Thyroid gland (tissue), 4 donors: ENCODE measurements around the gene DPP4. TPM values are rescaled to one million over a fixed set of nuclear protein-coding genes. Genes with fewer than 3 reads are reported as not detected.

Source experiments
- DNase-seq, 2 donors: peaks; one replicate each; pipeline ENCODE4 v3.0.0-alpha.2; 2019
- H3K27ac ChIP-seq, 3 donors: fragments of 200-600 bp; sonication (generic); 1 replicate in 2 of 3; 2 replicates in 1 of 3; pipeline ENCODE4 v1.5.1; 2016 to 2019; ENCODE audit warnings: mild to moderate bottlenecking in 1 of 3, moderate library complexity in 1 of 3
- H3K27me3 ChIP-seq: fragments of 200-600 bp; sonication (generic); one replicate; pipeline ENCODE4 v1.5.1; 2019
- H3K36me3 ChIP-seq, 2 donors: fragments of 200-600 bp; sonication (generic); one replicate each; pipeline ENCODE4 v1.5.1; 2016 to 2019
- H3K4me1 ChIP-seq, 2 donors: fragments of 200-600 bp; sonication (generic); one replicate each; pipeline ENCODE4 v1.5.1; 2017 to 2019
- H3K4me3 ChIP-seq, 3 donors: fragments of 200-600 bp; sonication (generic); replicated peaks in 1 of 3; 1 replicate in 2 of 3; 2 replicates in 1 of 3; pipeline ENCODE4 v1.5.1; 2016; ENCODE audit warnings: mild to moderate bottlenecking in 1 of 3
- H3K9me3 ChIP-seq: fragments of 200-600 bp; sonication (generic); one replicate; pipeline ENCODE4 v1.5.1; 2017
- POLR2A ChIP-seq, 2 donors: fragments of 450-650 bp; IDR thresholded peaks; one replicate each; pipeline ENCODE4 v1.6.1; 2017; ENCODE audit warnings: antibody characterized with exemption in 2 of 2, mild to moderate bottlenecking in 2 of 2, moderate library complexity in 1 of 2
- WGBS, 2 donors: methylation state at CpG; one replicate each; pipeline ENCODE4 v1.1.5; 2017; 5-methylcytosine and 5-hydroxymethylcytosine counted together
- intact Hi-C: fragments of 100-400 bp; cut with DNase I; formaldehyde crosslinking; loops from one replicate; pipeline ENCODE4 v1.15.1; 2023
- total RNA-seq, 4 donors: library from RNA; depleted of rRNA; stranded (reverse); fragments of >200 nt; gene quantifications; one replicate each; pipeline ENCODE4 v1.2.3, GENCODE V29; 2016
- TF ChIP-seq, protein P1 (sequence below), 6 experiments: fragments of 200-600 bp in 3 of 6; fragments of 450-650 bp in 3 of 6; sonication (generic) in 3 of 6; IDR thresholded peaks; one replicate each; pipeline ENCODE4 v1.5.1; 2016 to 2019; ENCODE audit warnings: antibody characterized with exemption in 6 of 6, mild to moderate bottlenecking in 2 of 6, inconsistent platforms in 1 of 6, moderate library complexity in 1 of 6

The DPP4 gene
- total RNA-seq, 4 donors from 2014 or later, result 3.0 to 12.7 (median 4.4) TPM

DNA sequence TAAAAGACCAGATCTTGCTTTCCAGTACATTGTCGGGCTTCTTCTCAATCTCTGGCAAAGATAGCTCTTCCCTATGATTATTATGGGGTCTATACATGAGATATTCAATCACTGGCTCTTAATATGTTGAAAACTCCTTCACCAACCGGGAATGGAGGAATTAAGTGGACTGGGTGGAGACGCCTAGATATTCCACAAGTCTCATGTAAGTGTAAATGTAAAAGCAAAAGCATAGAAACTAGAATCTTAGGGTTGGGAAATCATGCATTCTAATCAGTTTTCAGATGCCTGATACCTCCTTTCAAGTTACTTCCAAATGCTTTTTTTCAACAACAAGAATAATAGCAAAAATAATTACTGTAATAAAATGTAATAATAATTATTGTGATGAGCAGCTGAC is 38.0 kb downstream of the DPP4 start:
- H3K27ac ChIP-seq, result no peak overlapping the region
- H3K4me1 ChIP-seq, result no peaks in the 10 kb centered on the region
- H3K36me3 ChIP-seq, result no peaks in the 10 kb centered on the region
- 94 to 96% methylated on average over 3 of the region's 3 CpGs for WGBS, 2 donors
- no peak for DNase-seq
- H3K4me3 ChIP-seq, result no peak overlapping the region
- intact Hi-C loops, result no loop called here
- TF ChIP-seq, protein P1, sequence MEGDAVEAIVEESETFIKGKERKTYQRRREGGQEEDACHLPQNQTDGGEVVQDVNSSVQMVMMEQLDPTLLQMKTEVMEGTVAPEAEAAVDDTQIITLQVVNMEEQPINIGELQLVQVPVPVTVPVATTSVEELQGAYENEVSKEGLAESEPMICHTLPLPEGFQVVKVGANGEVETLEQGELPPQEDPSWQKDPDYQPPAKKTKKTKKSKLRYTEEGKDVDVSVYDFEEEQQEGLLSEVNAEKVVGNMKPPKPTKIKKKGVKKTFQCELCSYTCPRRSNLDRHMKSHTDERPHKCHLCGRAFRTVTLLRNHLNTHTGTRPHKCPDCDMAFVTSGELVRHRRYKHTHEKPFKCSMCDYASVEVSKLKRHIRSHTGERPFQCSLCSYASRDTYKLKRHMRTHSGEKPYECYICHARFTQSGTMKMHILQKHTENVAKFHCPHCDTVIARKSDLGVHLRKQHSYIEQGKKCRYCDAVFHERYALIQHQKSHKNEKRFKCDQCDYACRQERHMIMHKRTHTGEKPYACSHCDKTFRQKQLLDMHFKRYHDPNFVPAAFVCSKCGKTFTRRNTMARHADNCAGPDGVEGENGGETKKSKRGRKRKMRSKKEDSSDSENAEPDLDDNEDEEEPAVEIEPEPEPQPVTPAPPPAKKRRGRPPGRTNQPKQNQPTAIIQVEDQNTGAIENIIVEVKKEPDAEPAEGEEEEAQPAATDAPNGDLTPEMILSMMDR (IDR thresholded peaks at IDR 0.05), result no peak
- no peak for TF ChIP-seq POLR2A (IDR thresholded peaks at IDR 0.05)
- no peaks in the 10 kb centered on the region for H3K9me3 ChIP-seq
- no peaks in the 10 kb centered on the region for H3K27me3 ChIP-seq

DNA sequence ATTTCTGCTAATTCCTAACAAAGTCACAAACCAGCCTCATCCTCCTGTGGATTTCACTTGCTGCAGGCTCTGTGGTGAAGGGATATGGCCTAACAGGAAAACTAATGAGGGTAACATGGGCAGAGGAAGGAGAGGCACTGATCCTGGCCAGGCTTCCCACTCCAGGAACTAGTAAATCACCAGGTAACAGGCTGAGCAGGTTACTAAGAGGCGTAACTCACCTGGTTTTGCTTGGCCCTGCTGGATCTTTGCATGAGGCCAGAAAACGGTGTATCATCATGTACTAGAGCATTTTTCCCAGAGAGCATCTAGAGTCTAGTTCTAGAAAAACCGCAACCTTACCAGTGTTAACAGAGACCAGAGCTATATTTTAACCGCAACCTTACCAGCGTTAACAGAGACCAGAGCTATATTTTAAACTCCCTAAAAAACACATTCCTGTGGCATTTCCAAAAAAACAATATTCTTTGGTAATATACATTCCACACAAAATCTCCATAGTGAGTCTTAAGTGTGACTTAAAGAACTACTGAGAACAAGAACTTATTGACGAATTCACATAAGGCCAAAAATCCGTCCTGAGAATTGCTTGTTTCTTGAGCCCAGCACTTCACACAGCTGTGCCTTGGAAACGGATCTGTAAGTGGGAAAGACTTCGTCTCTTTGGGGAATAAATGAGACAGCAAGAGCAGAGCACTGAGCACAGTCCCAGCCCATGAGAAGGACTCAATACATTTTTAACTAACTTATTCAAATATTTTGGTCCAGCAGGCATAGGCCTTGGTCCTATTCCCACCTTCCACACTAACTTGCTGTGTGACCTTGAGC is 43.4 kb downstream of the DPP4 start:
- intact Hi-C loops, result no loop called here

DNA sequence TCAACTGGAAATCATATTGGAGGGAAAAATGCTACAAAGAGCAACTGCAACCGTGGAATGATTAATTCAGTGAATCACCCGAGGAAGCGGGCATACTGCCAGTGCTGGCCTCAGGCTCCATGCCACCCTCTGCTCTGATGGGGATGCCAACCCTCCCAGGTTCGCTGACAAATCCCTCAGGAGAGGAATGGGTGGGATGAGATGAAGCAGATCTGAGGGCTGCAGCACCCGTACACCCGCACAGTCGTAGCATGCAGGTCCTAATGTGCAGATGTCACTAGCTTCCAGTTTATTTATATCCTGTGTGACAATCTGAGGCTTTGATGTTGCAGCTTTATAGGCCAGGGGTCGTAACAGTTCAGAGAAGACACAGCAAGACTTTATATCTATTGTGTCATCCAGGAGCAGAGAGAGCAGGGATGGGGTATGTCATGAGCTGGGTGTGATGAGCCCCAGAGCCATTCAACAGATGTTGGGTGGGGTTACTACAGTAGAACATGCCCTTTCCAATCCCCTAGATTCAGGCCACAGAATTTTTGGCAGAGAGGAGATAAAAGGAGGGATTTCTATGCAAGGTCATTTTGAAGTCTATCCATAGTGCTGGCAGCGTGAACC is 44.6 kb downstream of the DPP4 start:
- no peak overlapping the region for H3K27ac ChIP-seq
- TF ChIP-seq, protein P1 (IDR thresholded peaks at IDR 0.05), result no peak
- TF ChIP-seq POLR2A (IDR thresholded peaks at IDR 0.05), result no peak
- WGBS, 2 donors, result 86 to 87% methylated on average over 9 of the region's 9 CpGs
- H3K9me3 ChIP-seq, result no peaks in the 10 kb centered on the region
- no peaks in the 10 kb centered on the region for H3K27me3 ChIP-seq
- H3K36me3 ChIP-seq, result no peaks in the 10 kb centered on the region
- H3K4me1 ChIP-seq, result no peaks in the 10 kb centered on the region
- intact Hi-C loops, result no loop called here
- no peak for DNase-seq
- H3K4me3 ChIP-seq, result no peak overlapping the region

More for the DNA sequence above, 43.4 kb downstream of the DPP4 start:
- no peak for TF ChIP-seq POLR2A (IDR thresholded peaks at IDR 0.05)
- no peak for DNase-seq
- no peaks in the 10 kb centered on the region for H3K4me1 ChIP-seq
- H3K36me3 ChIP-seq, result no peaks in the 10 kb centered on the region
- no peak overlapping the region for H3K27ac ChIP-seq
- 93 to 97% methylated on average over 9 of the region's 9 CpGs for WGBS, 2 donors
- H3K4me3 ChIP-seq, result no peak overlapping the region
- H3K9me3 ChIP-seq, result no peaks in the 10 kb centered on the region
- H3K27me3 ChIP-seq, result no peaks in the 10 kb centered on the region

DNA sequence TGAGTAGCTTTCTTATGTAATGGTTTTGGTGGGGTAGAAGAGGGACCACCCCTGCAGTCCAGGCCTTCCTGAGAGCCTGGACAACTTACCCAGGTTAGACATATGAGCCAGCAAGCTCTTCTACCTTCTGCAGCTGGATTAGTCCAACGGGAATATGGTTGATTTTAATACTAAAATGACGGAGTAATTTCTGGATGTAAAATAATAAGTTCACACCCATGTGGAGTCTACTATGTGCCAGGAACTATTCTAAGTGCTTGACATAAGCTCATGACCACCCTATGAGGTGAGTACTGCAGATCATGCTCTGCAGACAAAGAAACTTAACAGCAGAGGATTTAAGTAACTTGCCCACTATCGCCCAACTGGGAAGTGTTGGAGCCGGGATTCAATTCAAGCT is 45.5 kb downstream of the DPP4 start:
- H3K36me3 ChIP-seq, result no peaks in the 10 kb centered on the region
- H3K4me3 ChIP-seq, result no peak overlapping the region
- no peak for TF ChIP-seq POLR2A (IDR thresholded peaks at IDR 0.05)
- TF ChIP-seq, protein P1 (IDR thresholded peaks at IDR 0.05), result no peak
- H3K4me1 ChIP-seq, result no peaks in the 10 kb centered on the region
- WGBS, 2 donors, result 86 to 90% methylated on average over 4 of the region's 4 CpGs
- no peaks in the 10 kb centered on the region for H3K9me3 ChIP-seq
- H3K27ac ChIP-seq, result no peak overlapping the region
- DNase-seq, result no peak
- intact Hi-C loops, result no loop called here
- H3K27me3 ChIP-seq, result no peaks in the 10 kb centered on the region

DNA sequence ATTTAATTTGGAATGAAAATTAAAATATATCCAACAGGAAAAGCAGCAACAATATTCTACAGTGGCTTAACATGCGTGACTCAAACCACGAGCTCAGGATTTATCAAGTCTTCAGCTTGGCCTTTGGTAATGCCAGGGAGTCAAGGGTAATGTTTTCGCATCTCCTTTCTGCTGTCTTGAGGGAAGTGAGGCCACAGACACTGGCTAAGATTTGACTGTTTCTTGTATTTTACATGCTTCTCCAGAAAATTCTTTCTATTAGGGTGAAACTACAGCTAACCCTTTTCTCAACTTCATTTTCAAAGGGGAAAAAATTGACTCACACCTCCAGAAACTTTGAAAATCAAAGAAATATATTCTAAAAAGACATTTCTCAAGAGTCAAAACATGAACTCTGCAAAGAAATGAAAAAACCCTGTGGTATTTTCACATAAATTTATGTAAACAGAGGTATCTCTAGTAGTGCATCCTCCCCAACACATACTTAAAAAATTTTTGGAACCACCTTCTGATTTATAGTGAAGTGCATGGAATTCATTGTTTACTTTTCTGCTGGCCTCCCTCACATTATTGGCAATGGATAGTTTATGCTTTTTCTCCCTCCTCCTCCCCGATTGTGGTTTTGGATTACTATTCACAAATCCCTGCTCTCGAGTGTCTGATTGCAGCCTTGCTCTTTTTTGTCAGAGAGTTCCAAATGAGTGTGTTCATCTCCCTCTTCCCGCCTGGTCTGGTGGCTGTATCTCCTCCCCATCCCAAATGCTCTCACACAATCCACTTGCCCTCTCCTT is 48.7 kb downstream of the DPP4 start:
- WGBS, 2 donors, result 77% methylated on average over 6 of the region's 6 CpGs
- Histone ChIP-seq H3K27me3 (no peaks in the 10 kb centered on the region), H3K36me3 (no peaks in the 10 kb centered on the region), H3K4me1 (no peaks in the 10 kb centered on the region), H3K27ac (no peak overlapping the region), H3K9me3 (no peaks in the 10 kb centered on the region), H3K4me3 (no peak overlapping the region)
- intact Hi-C loops, result no loop called here
- DNase-seq, result no peak
- TF ChIP-seq POLR2A (IDR thresholded peaks at IDR 0.05), result no peak
- TF ChIP-seq, protein P1 (IDR thresholded peaks at IDR 0.05), result no peak
